HAP-1 (cell line): ENCODE measurements around the gene DYDC2.

Experiments
- DNase-seq, 2 experiments: peaks; one replicate each; pipeline ENCODE4 v3.0.0-alpha.2; 2016 to 2020; ENCODE audit warnings: low spot score in 2 of 2
- H3K27me3 ChIP-seq: fragments of 250-450 bp; sonication (Bioruptor Pico); 2 replicates; pipeline ENCODE4 v1.5.1; 2020; ENCODE audit warnings: low read depth, mild to moderate bottlenecking, moderate library complexity
- H3K36me3 ChIP-seq: fragments of 250-450 bp; sonication (Bioruptor Pico); replicated peaks from 2 replicates; pipeline ENCODE4 v1.5.1; 2020; ENCODE audit warnings: mild to moderate bottlenecking
- H3K4me1 ChIP-seq: fragments of 250-450 bp; sonication (Bioruptor Pico); 2 replicates; pipeline ENCODE4 v1.5.1; 2020; ENCODE audit warnings: mild to moderate bottlenecking
- H3K4me3 ChIP-seq: fragments of 250-450 bp; sonication (Bioruptor Pico); 2 replicates; pipeline ENCODE4 v1.5.1; 2020; ENCODE audit warnings: mild to moderate bottlenecking, moderate library complexity
- H3K9me3 ChIP-seq: fragments of 250-450 bp; sonication (Bioruptor Pico); 2 replicates; pipeline ENCODE4 v1.5.1; 2020; ENCODE audit warnings: mild to moderate bottlenecking, moderate library complexity
- in situ Hi-C: fragments of 300-500 bp; cut with MboI; formaldehyde crosslinking; loops from 3 replicates; pipeline ENCODE4 v1.14.3; 2020; ENCODE audit warnings: low sequenced_read_pairs, inconsistent platforms, mixed read lengths

The DYDC2 gene

DNA sequence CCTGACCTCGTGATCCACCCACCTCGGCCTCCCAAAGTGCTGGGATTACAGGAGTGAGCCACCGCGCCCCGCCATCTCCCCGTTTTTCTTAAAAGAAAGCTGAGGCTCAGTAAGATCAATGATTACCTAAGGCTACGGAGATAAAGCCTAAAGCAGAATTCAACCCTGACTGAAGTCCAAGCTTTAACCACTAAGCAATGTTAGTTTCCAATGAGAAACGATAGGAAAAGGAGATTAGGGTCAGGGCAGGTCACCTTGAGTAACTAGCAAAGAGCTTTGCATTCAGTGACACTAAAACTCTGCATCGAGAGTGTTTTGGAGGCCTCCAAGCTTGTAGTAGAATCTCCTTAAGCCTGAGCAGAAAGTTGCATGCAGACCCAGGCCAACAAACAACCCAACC, 34.2 kb downstream of the DYDC2 start:
- Histone ChIP-seq H3K36me3 (no peaks in the 10 kb centered on the region), H3K27me3 (no peaks in the 10 kb centered on the region; the same call in 1 of the 2 replicates), H3K9me3 (0 out of 2 replicates have a peak, but pooled peaks cover 2% of the 10 kb centered on the region), H3K4me1 (no peaks in the 10 kb centered on the region), H3K4me3 (no peak overlapping the region)
- in situ Hi-C loops, result no loop called here
- no peak for DNase-seq

DNA sequence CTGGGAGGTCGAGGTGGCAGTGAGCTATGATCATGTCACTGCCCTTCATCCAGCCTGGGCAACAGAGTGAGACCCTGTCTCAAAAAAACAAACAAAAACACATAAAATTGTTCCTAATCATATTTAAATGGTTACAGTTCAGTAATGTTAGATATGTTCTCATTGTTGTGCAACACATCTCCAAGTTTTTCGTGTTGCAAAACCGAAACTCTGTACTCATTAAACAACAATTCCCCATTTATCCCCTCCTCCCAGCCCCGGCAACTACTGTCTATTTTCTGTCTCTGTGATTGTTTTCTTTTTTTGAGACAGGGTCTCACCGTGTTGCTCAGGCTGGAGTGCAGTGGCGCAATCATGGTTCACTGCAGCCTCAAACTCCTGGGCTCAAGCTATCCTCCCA, 35.7 kb downstream of the DYDC2 start:
- H3K36me3 ChIP-seq, result no peaks in the 10 kb centered on the region
- no peaks in the 10 kb centered on the region for H3K4me1 ChIP-seq
- H3K27me3 ChIP-seq, result no peaks in the 10 kb centered on the region; the same call in 1 of the 2 replicates
- DNase-seq, result no peak
- H3K4me3 ChIP-seq, result no peak overlapping the region
- in situ Hi-C loops, result no loop called here
- H3K9me3 ChIP-seq, result 0 out of 2 replicates have a peak, but pooled peaks cover 2% of the 10 kb centered on the region

DNA sequence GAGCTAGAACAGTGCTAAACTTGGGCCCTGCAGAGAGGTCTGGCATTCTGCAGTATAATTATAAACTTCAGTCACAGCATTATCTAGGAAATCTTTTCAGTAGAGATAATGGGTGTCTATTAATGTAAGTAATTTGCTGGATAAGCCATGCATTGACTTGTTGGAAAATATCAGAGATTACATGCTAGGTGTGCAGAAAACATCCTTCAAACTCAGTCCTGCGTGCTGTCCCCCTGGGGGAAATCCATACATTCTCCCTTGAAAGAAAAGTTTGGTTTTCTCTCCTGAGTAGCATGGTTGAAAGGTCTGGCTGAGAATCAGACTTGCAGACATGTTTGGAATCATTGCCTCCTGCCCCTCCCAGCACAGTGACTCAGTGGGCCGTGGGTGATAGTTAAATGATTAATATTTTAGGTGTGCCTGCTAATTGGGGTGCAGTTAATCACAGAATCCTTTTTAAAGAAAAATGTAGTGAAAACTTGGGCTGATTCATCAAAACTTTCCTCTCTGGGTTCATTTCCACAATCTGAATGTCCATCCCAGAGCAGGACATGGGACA, 37.9 kb downstream of the DYDC2 start:
- Histone ChIP-seq H3K9me3 (0 out of 2 replicates have a peak, but pooled peaks cover 2% of the 10 kb centered on the region), H3K4me3 (no peak overlapping the region), H3K36me3 (no peaks in the 10 kb centered on the region), H3K27me3 (no peaks in the 10 kb centered on the region; the same call in 1 of the 2 replicates), H3K4me1 (no peaks in the 10 kb centered on the region)
- in situ Hi-C loops, result no loop called here
- no peak for DNase-seq

DNA sequence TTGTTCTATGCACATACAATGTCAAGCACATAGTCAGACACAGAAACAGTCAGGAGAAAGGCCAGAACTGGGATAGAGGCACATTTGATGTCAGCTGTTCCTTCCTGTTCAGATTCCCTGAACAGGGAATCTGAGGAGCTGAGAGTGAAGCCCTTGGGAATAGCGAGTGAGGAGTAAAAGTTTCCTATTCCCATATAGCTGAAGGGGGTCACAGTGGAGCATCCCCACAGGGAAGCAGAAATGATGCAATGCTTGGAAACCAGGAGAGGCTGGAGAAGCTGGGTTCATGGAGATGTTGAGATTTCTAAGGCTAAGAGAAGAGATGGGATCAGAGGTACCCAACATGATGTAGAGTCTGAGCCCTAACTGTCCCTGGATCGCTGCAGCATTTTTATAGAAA, 40.4 kb downstream of the DYDC2 start:
- Histone ChIP-seq H3K4me1 (no peaks in the 10 kb centered on the region), H3K27me3 (no peaks in the 10 kb centered on the region), H3K9me3 (0 out of 2 replicates have a peak, but pooled peaks cover 2% of the 10 kb centered on the region), H3K4me3 (no peak overlapping the region), H3K36me3 (no peaks in the 10 kb centered on the region)
- in situ Hi-C loops, result no loop called here
- DNase-seq, result no peak

DNA sequence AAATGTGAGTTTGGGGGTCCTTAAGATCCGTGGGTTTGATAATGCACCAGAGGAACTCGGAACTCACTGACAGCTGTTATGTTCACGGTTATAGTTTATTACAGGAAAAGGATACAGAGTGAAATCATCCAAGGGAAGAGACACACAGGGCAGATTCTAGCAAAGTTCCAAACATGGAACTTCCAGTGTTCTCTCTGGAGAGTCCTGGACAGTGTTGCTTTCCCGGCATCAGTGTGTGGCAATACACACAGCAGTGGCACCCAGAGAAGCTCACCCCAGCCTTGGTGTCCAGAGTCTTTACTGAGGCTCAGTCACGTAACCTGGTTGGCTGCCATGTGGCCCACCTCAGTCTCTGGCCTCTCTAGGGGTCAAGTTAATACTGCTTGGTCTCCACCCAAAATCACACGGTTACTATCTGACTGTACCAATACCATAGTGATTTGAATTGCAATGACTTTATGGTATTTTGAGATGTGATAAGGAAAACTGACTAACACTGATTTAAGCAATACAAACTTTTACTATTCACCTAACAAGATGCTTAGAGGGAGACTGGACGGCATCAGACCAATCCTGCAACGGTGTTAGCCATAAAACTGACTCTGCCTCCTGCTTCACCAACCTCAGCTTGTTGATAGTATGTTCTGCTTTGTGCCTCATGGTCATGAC, 43.7 kb downstream of the DYDC2 start:
- in situ Hi-C loops, result no loop called here

DNA sequence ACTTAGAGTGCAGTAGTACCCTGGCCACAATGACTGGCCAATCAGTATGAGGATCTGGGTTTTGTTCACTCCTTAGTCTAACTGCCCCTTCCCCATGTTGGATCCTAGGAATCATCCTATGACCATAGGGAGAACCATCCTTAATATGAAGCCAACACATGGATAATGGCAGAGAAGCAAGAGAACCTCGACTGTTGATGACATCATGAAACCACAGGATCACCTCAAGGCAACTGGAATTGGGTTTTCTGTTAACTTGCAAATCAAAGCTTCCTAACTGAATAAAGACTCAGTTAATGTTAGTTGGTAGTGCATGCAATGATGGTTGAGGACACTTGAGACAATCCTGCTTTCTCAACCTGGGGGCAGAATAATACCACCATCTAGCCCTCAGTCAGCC, 48.5 kb downstream of the DYDC2 start:
- Histone ChIP-seq H3K27me3 (no peaks in the 10 kb centered on the region), H3K4me3 (no peak overlapping the region), H3K4me1 (no peaks in the 10 kb centered on the region; the same call in 1 of the 2 replicates), H3K9me3 (no peaks in the 10 kb centered on the region), H3K36me3 (no peaks in the 10 kb centered on the region)
- DNase-seq, result no peak
- in situ Hi-C loops, result no loop called here

More for the DNA sequence above, 43.7 kb downstream of the DYDC2 start:
- Histone ChIP-seq H3K36me3 (no peaks in the 10 kb centered on the region), H3K27me3 (no peaks in the 10 kb centered on the region), H3K9me3 (no peaks in the 10 kb centered on the region), H3K4me3 (no peak overlapping the region), H3K4me1 (no peaks in the 10 kb centered on the region)
- DNase-seq, result no peak

DNA sequence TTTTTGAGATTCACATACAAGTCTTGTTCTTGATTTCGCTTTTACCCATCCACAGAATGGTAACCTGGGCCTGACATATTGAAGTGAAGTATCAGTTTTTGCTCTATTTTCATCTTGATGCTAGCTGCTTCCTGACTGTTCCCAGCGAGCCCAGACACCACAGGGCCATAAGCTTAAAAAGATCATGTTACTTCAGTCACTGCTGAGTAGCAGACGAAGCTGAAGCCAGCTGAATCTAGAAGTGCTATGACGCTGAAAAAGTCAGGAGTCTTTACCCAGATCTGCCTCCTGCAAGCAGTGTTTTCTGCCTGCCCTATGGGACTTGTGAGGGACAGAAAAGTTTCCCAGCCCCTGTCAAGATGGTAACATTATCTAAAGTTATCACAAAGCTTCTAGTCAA, 49.0 kb downstream of the DYDC2 start:
- Histone ChIP-seq H3K4me1 (no peaks in the 10 kb centered on the region; the same call in 1 of the 2 replicates), H3K9me3 (no peaks in the 10 kb centered on the region), H3K27me3 (no peaks in the 10 kb centered on the region), H3K36me3 (no peaks in the 10 kb centered on the region), H3K4me3 (no peak overlapping the region)
- in situ Hi-C loops, result no loop called here
- DNase-seq, result no peak

DNA sequence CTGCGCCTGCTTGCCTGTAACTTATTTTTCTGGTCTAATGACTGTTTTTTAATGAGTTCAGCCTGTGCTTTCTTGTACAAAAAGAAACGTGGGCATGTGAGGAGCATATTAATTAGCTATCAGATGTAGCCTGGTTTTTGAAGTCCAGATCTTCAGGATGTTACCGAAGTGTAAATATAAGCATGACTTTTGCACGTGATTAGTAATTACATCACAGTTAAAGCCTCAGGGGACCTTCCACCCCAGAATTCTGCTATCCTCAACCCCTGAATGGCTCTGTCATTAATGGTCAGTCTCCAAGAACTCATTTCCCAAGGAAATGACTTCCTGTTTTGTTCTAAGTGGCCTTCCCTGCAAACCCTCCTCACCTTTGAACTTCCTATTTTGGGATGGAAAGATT, 49.6 kb downstream of the DYDC2 start:
- Histone ChIP-seq H3K27me3 (no peaks in the 10 kb centered on the region), H3K9me3 (no peaks in the 10 kb centered on the region), H3K4me3 (no peak overlapping the region), H3K36me3 (no peaks in the 10 kb centered on the region), H3K4me1 (no peaks in the 10 kb centered on the region; the same call in 1 of the 2 replicates)
- in situ Hi-C loops, result no loop called here
- DNase-seq, result no peak

DNA sequence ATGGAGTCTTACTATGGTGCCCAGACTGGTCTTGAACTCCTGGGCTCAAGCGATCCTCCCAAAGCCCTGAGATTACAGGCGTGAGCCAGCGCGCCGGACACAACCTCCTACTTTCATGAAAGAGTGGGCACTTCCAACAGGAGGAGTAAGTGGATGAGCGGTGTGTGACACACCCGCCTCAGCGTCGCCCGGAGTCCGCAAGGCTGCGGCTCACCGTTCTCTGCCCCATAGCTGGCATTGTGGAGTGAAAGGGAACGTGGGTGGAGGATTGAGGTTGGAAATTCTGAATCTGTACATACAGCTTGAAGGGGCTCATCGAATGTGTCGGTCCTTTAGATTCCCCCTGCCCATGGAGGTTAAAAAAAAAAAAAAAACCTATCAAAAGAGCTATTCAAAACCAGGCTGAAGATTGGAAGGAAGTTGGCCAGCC, 51.2 kb downstream of the DYDC2 start:
- in situ Hi-C loops, result no loop called here
- no peak for DNase-seq
- Histone ChIP-seq H3K4me3 (peak overlapping the region; percentile 30), H3K36me3 (no peaks in the 10 kb centered on the region), H3K4me1 (no peaks in the 10 kb centered on the region; the same call in 1 of the 2 replicates), H3K9me3 (no peaks in the 10 kb centered on the region), H3K27me3 (no peaks in the 10 kb centered on the region)

DNA sequence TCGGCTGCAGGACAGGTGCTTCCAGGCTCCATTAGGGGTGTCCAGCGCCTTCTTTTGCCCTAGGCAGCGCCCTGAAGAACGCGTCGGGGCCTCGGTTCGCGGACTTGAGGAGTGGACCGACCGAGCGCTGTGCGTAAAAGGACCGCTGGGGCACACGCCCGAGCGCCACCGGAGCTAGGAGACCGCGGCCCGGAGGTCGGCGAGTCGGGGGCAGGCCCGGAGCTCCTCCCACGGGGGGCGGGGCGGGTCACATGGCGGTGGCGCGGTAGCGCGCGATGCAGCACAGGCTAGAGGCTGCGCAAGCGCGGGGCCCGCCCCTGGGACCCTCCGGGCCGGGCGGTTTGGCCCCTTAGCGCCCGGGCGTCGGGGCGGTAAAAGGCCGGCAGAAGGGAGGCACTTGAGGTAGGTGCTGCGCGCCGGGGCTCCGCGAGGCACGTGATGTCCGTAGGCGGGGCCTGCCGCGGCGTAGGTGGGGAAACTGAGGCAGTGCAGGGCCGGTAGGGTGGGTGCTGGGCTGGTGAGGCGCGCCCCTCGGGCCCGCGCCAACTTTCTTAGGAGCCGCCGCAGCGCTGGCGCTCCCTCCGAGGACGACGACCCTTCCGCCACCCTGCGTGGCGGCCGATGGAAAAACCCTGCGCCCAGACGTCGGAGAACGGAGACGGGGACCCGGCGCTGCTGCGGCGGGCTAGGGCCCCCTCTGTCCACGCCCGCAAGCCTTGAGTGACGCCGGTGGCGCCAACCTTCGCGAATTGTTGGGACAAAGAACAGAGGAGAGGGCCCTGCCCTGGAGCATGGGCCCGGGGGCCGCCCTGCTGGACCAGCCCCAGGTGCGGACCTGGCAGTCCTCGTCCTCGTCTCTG, 51.9 kb downstream of the DYDC2 start, which contains the start of gene PRXL2A:
Gene PRXL2A, plus strand, starts transcription at position 310 of the 860 bp plus-strand sequence. CDS start 11,917 bp downstream, outside the sequence.
- Histone ChIP-seq H3K9me3 (no peaks in the 10 kb centered on the region), H3K4me3 (peak within 1 kb of the TSS; percentile 30), H3K27me3 (no peaks in the 10 kb centered on the region), H3K4me1 (no peaks in the 10 kb centered on the region; the same call in 1 of the 2 replicates), H3K36me3 (no peaks in the 10 kb centered on the region)
- in situ Hi-C loops, result no loop called here
- DNase-seq, result peak; percentile 43 to 87

DNA sequence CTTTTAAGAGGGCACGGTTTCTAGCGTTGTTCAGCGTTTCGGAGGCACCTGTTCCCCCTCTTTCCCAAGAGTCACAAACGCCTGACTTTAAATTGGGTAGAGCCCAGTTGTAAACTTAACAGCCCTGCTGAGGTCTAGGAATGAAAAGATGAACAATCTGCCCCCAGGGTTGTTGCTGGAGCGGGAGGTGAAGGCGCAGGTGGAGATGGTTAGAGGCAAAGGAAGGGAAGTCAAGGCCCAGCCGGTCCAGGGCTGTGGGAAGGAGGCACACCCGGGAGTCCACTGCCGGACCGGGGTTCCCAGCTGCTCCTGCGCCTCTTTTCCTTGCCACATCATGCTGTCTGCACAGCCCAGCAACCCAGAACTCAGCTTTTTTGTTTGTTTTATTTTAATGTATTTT, 52.5 kb downstream of the DYDC2 start:
- Histone ChIP-seq H3K4me3 (no peak overlapping the region), H3K4me1 (no peaks in the 10 kb centered on the region; the same call in 1 of the 2 replicates), H3K9me3 (no peaks in the 10 kb centered on the region), H3K36me3 (no peaks in the 10 kb centered on the region), H3K27me3 (no peaks in the 10 kb centered on the region)
- DNase-seq, result no peak
- in situ Hi-C loops, result no loop called here

DNA sequence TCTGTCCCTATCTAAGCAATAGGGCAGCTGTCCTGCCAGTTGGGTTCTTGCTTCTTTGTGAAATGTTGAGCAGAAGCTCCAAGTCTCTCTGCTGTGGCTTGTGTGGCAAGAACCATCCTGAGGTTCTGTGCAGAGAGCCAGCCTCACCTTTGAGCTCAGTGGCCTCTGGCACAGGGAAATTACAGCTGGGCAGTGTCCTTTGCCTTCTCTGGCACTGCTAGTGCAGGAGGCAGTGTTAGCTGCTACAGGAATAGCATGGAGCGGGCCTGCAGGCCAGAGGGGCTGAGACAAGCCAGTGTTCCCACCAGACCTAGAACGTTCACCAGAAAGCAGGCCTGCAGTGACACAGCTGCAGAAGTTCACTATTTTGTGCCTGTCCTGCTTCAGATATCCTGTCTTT, 53.5 kb downstream of the DYDC2 start:
- Histone ChIP-seq H3K4me1 (no peaks in the 10 kb centered on the region; the same call in 1 of the 2 replicates), H3K36me3 (no peaks in the 10 kb centered on the region), H3K27me3 (no peaks in the 10 kb centered on the region), H3K4me3 (no peak overlapping the region), H3K9me3 (no peaks in the 10 kb centered on the region)
- DNase-seq, result no peak
- in situ Hi-C loops, result no loop called here

DNA sequence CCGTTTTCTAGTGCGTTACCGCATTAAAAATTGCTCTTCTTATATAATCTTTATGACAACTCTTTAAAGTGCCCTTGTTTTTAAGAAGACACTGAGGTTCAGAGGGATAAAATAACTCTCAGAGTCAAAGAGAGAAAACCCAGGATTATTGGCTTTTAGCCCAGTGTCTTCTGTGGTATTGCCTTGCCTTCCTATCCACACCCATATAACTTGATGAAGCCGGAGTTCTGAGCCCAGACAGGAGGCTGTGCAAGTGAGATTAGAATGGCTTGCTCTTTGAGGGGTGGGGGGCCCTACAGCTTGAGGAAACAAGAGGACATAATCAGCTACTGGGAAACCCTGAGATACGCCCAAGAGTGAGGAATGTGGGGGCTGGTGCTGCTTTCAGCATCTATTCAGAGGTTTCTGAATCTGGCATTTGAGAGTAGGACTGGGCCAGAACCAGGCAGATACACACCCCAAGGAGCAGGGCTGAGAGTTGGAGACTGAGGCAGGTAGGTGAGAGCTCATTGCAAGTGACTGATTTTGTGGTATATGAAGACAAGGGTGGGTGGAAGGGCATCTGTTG, 54.1 kb downstream of the DYDC2 start:
- no peak overlapping the region for H3K4me3 ChIP-seq
- in situ Hi-C loops, result no loop called here

More for the DNA sequence above, 54.1 kb downstream of the DYDC2 start:
- H3K9me3 ChIP-seq, result no peaks in the 10 kb centered on the region
- H3K36me3 ChIP-seq, result no peaks in the 10 kb centered on the region
- no peaks in the 10 kb centered on the region; the same call in 1 of the 2 replicates for H3K4me1 ChIP-seq
- H3K27me3 ChIP-seq, result no peaks in the 10 kb centered on the region
- DNase-seq, result no peak
